ENCODE results near the gene PTPRA. TPM values are rescaled to one million over a fixed set of nuclear protein-coding genes. Genes with fewer than 3 reads are reported as not detected.

The PTPRA gene
- total RNA-seq, 1 experiment from 2014 or later: 47.2 TPM

- DNase-seq (ENCODE audit: low spot score) (no peak), ATAC-seq (no peak)
- ChIA-PET CTCF (no interaction called here), POLR2A (no interaction called here)
- H3K4me1 Mint-ChIP-seq: 0 out of 2 replicates have a peak, but pooled peaks cover 3% of the 10 kb centered on the region
- H3K9me3 Mint-ChIP-seq: peaks cover 5% of the 10 kb centered on the region
- H3K36me3 Mint-ChIP-seq: peaks cover 8% of the 10 kb centered on the region
- no peak overlapping the region for H3K27ac Mint-ChIP-seq
- H3K27me3 Mint-ChIP-seq (ENCODE audit: low read depth): no peaks in the 10 kb centered on the region
- TF ChIP-seq, protein P1, sequence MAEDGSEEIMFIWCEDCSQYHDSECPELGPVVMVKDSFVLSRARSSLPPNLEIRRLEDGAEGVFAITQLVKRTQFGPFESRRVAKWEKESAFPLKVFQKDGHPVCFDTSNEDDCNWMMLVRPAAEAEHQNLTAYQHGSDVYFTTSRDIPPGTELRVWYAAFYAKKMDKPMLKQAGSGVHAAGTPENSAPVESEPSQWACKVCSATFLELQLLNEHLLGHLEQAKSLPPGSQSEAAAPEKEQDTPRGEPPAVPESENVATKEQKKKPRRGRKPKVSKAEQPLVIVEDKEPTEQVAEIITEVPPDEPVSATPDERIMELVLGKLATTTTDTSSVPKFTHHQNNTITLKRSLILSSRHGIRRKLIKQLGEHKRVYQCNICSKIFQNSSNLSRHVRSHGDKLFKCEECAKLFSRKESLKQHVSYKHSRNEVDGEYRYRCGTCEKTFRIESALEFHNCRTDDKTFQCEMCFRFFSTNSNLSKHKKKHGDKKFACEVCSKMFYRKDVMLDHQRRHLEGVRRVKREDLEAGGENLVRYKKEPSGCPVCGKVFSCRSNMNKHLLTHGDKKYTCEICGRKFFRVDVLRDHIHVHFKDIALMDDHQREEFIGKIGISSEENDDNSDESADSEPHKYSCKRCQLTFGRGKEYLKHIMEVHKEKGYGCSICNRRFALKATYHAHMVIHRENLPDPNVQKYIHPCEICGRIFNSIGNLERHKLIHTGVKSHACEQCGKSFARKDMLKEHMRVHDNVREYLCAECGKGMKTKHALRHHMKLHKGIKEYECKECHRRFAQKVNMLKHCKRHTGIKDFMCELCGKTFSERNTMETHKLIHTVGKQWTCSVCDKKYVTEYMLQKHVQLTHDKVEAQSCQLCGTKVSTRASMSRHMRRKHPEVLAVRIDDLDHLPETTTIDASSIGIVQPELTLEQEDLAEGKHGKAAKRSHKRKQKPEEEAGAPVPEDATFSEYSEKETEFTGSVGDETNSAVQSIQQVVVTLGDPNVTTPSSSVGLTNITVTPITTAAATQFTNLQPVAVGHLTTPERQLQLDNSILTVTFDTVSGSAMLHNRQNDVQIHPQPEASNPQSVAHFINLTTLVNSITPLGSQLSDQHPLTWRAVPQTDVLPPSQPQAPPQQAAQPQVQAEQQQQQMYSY (CRISPR knock-in tag; IDR thresholded peaks at IDR 0.05): no peak
- no peak for TF ChIP-seq RORB (CRISPR knock-in tag; IDR thresholded peaks at IDR 0.05)
- no peak for TF ChIP-seq JUN (CRISPR knock-in tag; IDR thresholded peaks at IDR 0.05)
- no peak for TF ChIP-seq ZNF138 (CRISPR knock-in tag; conservative IDR thresholded peaks at IDR 0.05)
- no peak for TF ChIP-seq CTCF (IDR thresholded peaks at IDR 0.05)
- TF ChIP-seq, protein P2, sequence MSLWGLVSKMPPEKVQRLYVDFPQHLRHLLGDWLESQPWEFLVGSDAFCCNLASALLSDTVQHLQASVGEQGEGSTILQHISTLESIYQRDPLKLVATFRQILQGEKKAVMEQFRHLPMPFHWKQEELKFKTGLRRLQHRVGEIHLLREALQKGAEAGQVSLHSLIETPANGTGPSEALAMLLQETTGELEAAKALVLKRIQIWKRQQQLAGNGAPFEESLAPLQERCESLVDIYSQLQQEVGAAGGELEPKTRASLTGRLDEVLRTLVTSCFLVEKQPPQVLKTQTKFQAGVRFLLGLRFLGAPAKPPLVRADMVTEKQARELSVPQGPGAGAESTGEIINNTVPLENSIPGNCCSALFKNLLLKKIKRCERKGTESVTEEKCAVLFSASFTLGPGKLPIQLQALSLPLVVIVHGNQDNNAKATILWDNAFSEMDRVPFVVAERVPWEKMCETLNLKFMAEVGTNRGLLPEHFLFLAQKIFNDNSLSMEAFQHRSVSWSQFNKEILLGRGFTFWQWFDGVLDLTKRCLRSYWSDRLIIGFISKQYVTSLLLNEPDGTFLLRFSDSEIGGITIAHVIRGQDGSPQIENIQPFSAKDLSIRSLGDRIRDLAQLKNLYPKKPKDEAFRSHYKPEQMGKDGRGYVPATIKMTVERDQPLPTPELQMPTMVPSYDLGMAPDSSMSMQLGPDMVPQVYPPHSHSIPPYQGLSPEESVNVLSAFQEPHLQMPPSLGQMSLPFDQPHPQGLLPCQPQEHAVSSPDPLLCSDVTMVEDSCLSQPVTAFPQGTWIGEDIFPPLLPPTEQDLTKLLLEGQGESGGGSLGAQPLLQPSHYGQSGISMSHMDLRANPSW (CRISPR knock-in tag; conservative IDR thresholded peaks at IDR 0.05; ENCODE audit: low read depth): no peak
- no peak for TF ChIP-seq OVOL2 (CRISPR knock-in tag; IDR thresholded peaks at IDR 0.05; ENCODE audit: borderline replicate concordance)
- no peak for TF ChIP-seq PREB (CRISPR knock-in tag; IDR thresholded peaks at IDR 0.05; ENCODE audit: borderline replicate concordance)
- no peak for TF ChIP-seq GRHL2 (CRISPR knock-in tag; IDR thresholded peaks at IDR 0.05; ENCODE audit: insufficient replicate concordance, severe bottlenecking)
- TF ChIP-seq TEAD4 (CRISPR knock-in tag; IDR thresholded peaks at IDR 0.05): no peak
- TF ChIP-seq, protein P3, sequence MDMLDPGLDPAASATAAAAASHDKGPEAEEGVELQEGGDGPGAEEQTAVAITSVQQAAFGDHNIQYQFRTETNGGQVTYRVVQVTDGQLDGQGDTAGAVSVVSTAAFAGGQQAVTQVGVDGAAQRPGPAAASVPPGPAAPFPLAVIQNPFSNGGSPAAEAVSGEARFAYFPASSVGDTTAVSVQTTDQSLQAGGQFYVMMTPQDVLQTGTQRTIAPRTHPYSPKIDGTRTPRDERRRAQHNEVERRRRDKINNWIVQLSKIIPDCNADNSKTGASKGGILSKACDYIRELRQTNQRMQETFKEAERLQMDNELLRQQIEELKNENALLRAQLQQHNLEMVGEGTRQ (CRISPR knock-in tag; IDR thresholded peaks at IDR 0.05): no peak
- TF ChIP-seq, protein P4, sequence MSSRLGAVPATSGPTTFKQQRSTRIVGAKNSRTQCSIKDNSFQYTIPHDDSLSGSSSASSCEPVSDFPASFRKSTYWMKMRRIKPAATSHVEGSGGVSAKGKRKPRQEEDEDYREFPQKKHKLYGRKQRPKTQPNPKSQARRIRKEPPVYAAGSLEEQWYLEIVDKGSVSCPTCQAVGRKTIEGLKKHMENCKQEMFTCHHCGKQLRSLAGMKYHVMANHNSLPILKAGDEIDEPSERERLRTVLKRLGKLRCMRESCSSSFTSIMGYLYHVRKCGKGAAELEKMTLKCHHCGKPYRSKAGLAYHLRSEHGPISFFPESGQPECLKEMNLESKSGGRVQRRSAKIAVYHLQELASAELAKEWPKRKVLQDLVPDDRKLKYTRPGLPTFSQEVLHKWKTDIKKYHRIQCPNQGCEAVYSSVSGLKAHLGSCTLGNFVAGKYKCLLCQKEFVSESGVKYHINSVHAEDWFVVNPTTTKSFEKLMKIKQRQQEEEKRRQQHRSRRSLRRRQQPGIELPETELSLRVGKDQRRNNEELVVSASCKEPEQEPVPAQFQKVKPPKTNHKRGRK (CRISPR knock-in tag; IDR thresholded peaks at IDR 0.05; ENCODE audit: borderline replicate concordance): no peak
- TF ChIP-seq ZBTB21 (CRISPR knock-in tag; IDR thresholded peaks at IDR 0.05; ENCODE audit: borderline replicate concordance): no peak
- TF ChIP-seq GABPB1 (CRISPR knock-in tag; IDR thresholded peaks at IDR 0.05): no peak
- TF ChIP-seq, protein P5, sequence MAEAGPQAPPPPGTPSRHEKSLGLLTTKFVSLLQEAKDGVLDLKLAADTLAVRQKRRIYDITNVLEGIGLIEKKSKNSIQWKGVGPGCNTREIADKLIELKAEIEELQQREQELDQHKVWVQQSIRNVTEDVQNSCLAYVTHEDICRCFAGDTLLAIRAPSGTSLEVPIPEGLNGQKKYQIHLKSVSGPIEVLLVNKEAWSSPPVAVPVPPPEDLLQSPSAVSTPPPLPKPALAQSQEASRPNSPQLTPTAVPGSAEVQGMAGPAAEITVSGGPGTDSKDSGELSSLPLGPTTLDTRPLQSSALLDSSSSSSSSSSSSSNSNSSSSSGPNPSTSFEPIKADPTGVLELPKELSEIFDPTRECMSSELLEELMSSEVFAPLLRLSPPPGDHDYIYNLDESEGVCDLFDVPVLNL (CRISPR knock-in tag; IDR thresholded peaks at IDR 0.05; ENCODE audit: borderline replicate concordance, low read depth): no peak
- H3K4me3 Mint-ChIP-seq: no peak overlapping the region
Observed at GRCh38 chr20:2891343-2891742, 18.1 kb downstream of the PTPRA start.

Data from WTC11 (cell line).